HG02840 (cell line): ENCODE results near the gene PKN1.

Experiments used
- ATAC-seq: cut with Tn5 transposase; IDR thresholded peaks from one replicate; pipeline ENCODE4 v1.9.1; 2021; ENCODE audit warnings: mild to moderate bottlenecking, moderate library complexity, moderate number of reproducible peaks; ENCODE audit not compliant: unreplicated experiment, low FRiP score

PKN1 gene

DNA sequence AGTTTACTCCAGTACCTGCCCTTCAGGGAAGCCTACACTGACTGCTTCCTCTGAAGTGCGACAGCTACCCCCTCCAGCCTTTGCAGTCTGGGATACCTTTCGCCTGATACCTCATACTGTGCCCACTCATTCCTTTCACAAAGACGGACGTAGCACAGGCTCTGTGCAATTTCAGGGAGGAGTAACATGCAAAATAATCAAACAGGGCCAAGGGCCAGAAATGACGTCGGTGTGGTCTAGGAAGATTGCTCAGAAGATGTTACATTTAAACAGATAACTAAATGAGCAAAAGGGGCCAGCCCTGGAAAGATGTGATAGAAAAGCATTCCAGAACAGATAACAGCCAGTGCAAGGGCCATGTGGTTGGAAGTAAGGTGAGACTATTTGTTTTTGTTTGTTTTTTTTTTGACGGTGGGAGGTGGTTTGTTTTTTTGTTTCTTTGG, 7.4 kb upstream of the PKN1 start:
- ATAC-seq: no peak

DNA sequence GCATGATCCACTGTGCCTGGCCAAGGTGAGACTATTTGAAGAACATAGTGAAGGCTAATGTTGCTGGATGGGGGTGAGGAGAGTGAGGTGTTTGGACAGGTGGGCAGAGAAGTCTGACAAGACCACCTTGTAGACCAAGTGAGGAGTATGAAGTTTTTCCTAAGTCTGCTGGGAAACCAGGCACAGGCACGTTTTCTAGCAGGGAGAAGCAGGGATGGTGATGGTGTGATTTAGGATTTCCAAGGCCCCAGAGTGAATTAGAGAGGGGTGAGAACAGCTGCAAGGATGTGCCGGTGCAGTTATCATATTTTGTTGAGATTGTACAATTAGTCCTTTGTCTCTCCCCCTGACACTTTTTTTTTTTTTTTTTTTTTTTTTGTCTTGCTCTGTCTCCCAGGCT, 5.6 kb upstream of the PKN1 start:
- ATAC-seq: no peak

DNA sequence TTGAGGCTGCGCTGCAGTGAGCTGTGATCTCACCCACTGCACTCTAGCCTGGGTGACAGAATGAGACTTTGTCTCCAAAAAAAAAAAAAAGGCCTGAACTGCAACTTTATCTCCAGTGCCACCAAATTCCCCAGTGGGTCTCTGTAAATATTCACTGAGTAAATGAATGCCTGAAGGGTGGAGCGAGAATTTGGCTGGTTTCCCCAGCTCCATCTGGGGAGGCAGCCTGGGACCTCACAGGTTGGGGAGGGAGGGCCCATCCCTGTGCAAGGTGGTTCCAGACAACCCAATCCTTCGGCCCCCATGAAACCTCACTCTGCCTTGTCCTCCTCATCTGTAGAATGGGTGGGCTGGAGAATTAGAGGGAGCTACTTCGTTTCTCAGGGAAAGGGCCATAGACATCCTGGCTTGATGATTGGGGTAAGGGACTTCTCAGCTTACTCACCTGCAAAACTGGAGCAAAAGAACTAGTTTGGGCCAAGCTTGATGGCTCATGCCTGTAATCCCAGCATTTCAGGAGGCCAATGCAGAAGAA, 4.2 kb upstream of the PKN1 start:
- ATAC-seq: no peak

DNA sequence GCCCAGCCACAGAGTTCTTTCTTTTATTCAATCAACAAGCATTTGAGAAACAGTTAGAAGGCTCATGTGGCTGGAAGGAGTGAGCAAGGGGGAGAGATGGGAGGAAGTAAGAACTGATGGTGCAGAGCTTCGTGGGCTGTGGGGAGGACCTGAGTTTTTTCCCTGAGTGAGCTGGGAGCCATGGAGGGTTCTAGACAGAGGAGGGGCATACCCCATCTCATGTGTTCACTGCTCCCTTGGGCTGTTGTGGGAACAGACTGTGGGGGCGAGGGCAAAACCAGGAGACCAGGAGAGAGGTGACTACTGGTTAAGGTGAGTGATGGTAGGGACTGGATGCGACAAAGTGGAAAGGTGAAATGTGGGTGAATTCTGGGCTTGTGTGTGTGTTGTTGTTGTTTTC, 2.4 kb upstream of the PKN1 start:
- no peak for ATAC-seq

DNA sequence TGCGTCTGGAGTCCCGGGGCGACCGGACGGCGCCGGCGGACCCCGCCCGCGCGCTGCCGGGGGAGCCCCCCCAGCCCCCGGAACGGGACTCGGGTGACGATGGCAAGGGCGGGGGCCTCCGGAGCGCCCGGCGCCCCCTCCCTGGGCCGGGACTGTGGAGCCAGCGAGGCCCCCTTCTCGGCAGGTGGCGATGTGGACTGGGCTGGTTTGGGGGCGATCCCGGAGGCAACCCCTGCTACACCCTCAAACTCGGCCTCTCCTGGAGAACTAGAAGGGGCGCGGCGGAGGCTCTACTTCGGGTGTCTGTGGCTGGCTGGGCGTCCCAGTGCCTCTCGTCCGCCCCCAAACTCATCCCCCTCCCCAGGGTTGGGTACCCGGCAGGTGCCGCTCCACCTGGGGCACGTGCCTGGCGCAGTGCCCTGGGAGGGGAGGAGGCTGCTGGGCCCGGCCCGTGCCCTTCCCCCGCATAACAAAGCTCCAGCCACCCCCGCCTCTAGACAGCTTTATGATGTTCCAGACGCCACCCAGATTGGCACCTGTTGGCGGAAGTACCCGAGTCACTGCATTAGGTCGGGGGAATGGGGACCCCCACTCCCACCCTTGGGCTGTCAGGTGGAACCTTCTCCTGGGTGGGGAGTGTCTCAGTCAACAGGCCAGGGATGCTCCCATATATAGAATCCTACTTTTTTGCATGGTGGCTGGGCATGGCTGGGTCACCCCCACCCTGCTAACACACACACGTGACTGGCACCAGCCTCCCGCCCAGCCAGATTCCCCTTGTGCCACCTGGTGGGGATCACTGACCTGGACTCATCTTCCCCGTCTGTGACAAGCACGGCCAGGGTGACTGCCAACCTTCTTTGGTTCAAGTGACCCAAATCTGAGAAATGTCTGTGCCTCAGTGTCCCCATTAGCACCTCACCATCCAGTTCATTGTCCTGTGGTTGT, 722 bp downstream of the PKN1 start:
- ATAC-seq: peak; percentile 14

DNA sequence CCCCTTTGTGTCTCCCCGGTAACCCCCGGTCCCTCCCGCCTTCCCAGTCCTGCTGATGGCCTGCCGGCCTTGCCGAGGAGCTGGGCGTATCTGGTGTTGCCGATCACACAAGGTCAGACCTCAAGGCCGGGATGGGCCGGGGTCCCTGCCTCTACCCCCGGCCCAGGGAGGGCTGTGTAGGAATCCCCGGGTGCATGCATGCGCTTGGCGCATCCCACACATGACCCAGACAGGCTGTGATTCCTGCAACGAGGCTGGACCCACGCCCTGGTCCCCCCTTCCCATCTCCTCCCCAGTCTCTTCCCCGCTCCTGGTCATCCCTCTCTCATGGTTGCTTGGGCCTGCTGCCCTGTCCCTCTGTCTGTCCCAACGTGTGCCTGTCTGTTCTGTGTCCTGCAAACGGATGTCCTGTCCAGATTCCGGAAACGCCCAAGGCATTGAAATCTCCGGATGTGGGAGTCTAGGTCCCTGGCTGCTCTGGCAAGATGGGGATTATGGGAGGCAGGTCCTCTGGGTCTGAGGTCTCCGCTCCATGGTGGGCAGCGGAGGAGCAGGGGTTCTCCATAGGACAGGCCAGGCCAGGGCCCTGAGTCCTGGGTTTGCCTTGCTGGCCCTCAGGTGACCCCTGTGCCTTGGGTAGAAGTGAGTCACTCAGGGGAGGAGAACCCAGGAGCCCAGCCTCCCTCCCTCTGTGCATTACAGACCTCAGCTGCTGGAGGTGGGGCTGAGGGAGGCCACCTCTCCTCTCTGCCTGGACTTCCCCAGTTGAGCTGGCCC, 1.6 kb downstream of the PKN1 start:
- no peak for ATAC-seq

DNA sequence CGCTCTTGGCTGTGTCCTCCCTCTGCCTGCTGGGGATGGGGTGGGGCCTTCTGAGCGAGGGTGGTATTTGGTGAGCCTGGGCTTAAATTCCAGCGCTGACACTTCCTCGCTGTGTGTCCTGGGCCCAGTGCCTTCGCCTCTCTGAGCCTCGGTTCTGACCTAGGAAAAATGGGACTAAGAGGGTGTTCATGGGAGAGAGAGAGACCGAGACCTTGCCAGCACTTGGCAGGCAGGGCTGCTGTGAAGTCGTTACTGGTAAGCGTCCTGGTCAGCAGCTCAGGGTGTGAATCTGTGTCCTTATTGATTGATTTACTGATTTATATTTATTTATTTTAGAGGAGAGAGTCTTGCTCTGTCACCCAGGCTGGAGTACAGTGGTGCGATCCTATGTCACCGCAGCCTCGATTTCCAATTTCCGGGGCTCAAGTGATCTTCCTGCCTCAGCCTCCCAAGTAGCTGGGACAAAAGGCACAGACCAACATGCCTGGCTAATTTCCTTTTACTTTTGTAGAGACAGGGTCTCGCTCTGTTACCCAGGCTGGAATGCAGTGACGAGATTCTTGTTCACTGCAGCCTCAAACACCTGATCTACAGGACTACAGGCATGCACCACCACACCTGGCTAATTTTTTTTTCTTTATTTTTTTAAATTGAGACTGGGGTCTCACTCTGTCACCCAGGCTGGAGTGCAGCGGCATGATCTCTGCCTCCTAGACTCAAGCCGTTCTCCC, 2.4 kb downstream of the PKN1 start:
- ATAC-seq: no peak

DNA sequence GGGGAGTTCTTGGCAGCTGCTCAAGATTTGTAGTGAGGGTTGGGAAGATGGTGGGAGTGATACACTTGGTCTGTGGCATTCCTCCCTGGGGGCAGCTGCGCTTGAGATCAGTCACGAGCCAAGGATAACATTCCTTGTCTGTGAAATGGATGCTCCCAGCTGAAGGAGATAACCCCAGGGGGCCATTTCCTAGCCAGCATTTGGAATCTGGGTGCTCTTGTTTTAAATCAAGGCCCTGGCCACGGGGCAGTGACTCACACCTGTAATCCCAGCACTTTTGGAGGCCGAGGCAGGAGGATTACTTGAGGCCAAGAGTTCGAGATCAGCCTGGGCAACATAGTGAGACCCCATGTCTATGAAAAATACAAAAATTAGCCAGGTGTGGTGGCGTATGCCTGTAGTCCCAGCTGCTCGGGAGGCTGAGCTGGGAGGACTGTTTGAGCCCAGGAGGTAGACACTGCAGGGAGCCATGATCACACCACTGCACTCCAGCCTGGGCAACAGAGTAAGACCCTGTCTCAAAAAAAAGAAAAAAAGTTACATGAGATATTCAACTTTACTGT, 4.6 kb downstream of the PKN1 start:
- ATAC-seq: no peak

DNA sequence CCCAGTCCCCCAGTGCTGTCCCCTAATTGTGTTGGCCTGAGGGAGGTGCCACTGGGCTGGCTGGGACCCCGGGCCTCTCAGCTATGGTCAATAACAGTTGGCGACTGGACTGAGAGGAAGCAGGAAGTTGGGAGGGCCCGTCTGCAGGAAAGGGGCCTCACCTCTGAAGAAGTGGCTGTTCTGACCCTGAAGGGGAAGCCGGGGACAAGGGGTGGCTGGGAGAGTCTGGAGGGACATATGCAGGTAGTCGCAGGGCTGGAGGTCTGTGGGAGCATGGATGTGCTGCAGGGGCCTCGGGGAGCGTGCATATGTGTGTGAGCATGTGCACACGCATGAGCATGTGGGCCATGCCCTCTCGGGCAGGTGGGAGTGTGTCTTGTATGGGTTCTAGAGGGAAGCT, 5.9 kb downstream of the PKN1 start:
- no peak for ATAC-seq

DNA sequence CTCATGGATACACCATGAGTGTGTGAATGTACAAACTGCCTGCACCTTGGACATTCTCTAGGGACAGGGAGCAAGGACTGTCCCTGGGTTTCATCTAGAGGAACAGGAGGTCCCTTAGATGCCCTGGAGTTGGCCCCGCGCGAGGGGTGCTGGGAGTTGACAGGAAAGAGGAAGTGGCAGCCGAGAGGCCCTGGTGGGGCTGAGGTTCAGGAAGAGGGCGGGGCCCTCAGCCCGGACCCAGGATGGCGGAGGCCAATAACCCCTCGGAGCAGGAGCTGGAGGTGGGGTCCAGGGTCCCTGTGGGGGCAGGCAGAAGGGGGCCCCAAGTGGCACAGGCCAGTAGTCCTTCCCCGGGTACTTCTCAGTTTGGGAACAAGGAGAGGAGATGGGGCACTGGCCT, 6.9 kb downstream of the PKN1 start:
- ATAC-seq: peak; percentile 79

DNA sequence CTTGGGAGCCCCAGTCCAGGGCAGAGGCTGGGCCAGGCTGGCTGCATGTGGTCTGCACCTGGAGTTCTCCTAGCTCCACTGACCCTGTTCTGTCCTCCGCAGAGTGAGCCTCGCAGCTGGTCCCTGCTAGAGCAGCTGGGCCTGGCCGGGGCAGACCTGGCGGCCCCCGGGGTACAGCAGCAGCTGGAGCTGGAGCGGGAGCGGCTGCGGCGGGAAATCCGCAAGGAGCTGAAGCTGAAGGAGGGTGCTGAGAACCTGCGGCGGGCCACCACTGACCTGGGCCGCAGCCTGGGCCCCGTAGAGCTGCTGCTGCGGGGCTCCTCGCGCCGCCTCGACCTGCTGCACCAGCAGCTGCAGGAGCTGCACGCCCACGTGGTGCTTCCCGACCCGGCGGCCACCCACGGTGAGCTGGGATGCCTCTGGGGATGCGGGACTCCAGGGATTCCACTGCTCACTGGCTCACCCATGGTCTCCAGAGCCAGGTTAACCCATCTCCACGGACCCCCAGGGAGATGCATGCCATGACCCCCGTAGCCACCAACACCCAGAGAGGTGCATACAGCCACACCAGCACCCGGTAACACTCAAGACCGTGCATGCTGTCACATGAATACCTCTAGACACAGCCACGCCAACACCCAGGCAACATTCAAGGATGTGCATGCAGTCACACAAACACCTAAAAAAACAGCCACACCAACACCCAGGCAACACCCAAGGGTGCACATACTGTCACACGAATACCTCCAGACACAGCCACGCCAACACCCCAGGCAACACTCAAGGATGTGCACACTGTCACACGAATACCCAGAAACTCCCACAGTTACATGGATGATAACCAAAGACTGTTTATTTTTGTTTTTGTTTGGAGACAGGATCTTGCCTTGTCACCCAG, 8.2 kb downstream of the PKN1 start:
- ATAC-seq: no peak

DNA sequence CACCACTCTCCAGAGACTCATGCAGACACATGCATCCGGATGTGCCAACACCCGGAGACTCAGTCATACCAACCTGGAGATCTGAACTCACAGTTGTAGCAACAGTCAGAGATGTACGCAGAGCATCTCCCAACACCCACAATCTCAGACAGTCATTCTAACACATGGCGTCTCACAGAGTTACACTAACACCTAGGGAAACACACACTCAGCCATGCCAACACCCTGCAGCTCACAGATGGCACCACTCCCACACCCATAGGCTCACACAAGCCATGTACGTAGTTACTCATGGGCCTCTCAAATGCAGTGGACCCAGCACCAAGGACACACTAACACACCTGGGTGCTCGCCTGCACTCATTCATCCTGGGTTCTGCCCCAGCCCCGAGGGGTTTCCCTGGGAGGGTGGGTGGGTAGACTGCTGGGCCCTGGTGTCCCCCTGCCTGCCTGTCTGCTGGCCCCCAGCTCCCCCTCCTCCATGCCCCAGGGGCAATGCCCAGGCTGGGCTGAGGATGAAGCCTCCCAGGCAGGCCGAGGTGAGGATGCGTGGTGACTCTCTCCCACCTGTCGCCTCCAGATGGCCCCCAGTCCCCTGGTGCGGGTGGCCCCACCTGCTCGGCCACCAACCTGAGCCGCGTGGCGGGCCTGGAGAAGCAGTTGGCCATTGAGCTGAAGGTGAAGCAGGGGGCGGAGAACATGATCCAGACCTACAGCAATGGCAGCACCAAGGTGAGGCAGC, 10.0 kb downstream of the PKN1 start:
- ATAC-seq: no peak

DNA sequence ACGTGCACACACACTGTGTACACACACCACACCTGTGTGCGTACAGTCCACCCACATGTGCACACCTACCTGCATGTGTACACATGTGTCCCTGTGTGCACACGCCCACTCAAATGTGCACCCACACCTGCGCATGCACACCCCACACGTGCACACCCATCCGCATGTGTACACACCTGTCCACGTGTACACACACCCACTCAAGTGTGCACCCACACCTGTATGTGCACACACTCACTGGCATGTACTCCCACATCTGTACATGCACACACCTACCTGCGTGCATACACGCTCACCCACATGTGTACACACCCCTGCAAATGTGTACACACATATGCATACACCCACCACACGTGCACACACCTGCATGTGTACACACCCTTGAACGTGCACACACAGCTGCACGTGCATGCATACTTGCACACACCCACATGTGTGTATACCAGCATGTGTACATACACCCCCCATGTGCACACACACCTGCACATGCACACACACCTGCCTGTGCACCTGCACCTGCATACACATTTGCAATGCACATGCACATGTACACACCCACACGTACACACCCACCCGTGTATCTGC, 10.6 kb downstream of the PKN1 start:
- no peak for ATAC-seq

DNA sequence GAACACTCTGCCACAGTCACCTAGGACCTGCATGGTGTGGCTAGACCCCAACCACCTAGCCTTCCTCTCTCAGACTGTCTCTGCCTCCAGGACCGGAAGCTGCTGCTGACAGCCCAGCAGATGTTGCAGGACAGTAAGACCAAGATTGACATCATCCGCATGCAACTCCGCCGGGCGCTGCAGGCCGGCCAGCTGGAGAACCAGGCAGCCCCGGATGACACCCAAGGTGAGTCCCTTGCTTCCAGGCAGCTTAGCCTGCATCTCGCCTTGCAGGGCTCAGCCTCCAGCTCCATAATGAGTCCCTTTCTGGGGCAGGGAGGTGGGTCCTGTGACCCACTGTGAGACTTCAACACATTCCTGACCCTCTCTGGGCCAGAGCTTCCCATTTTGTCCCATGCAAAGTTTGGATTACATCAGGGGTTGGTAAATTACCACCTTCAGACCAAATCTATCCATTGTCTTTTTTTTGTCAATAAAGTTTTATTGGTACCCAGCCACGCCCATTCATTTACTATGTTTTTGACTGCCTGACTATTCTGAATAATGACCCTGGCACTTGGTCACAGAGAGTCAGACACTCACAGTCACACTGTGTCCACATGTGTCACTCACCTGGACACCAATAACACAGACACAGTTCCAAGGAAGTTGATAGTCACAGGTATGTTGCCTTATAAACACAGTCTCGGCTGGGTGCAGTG, 13.4 kb downstream of the PKN1 start:
- ATAC-seq: no peak

DNA sequence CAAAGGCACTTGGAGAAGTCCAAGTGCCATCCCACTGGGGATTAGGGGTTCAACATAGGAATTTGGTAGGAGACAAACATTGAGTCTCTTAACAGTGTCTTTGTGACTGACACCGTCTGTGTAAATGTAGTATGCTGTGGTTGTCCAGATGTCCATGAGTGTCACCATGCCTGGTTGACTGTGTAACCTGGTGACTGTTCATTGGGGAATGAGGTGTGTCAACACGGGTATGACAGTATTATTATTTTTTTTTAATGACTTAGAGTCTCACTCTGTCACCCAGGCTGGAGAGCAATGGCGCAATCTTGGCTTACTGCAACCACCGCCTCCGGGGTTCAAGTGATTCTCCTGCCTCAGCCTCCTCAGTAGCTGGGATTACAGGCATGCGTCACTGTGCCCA, 16.2 kb downstream of the PKN1 start:
- ATAC-seq: no peak

DNA sequence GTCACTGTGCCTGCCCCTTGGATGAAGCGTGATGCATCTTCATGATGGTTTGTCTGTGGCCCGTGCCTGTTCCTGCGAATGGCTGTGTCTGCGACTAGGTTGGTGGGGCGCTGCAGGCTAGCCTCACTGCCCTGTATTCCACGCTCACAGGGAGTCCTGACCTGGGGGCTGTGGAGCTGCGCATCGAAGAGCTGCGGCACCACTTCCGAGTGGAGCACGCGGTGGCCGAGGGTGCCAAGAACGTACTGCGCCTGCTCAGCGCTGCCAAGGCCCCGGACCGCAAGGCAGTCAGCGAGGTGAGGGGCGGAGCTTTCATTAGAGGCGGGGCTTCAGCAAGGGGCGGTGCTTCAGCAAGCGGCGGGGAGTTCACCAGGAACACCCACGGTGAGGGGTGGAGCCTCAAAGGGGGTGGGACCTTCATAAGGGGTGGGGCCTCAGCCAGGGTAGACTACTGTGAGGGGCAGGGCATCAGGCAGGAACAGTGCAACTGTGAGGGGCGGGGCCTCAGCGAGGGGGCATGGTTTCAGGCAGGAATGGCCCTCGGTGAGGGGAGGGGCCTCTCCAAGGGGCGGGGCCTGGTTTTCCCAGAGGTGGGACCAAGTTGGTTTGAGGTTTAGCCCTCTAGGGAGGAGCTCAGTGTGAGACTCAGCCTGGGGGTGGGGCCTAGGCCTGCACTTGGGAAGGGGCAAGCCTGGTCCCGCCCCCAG, 17.2 kb downstream of the PKN1 start:
- no peak for ATAC-seq

DNA sequence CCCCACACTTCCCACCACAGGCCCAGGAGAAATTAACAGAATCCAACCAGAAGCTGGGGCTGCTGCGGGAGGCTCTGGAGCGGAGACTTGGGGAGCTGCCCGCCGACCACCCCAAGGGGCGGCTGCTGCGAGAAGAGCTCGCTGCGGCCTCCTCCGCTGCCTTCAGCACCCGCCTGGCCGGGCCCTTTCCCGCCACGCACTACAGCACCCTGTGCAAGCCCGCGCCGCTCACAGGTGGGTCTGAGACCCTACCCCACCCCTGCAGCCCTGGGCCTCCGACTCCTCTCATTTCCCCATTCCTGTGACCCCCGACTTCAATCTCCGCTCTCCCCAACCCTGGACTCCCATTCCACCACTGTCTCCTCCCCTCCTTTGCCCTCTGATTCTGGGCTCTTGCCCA, 17.8 kb downstream of the PKN1 start:
- no peak for ATAC-seq
